ENCODE results near the gene XCL1.

Gene XCL1

GRCh38 chr1:168550971-168551370, 25.4 kb upstream of the XCL1 start:
- no peak for TF ChIP-seq REST (IDR thresholded peaks at IDR 0.05; ENCODE audit: insufficient read depth in 1 of 2, low read depth in 2 of 2, low read length in 2 of 2)
- TF ChIP-seq SIN3A (IDR thresholded peaks at IDR 0.05; ENCODE audit: borderline replicate concordance, insufficient read depth, low read length) = no peak
- no peak for TF ChIP-seq TAF1 (IDR thresholded peaks at IDR 0.05; ENCODE audit: borderline replicate concordance, insufficient read depth, low read length)
- TF ChIP-seq POLR2AphosphoS5 (IDR thresholded peaks at IDR 0.05; ENCODE audit: low read depth, low read length) = no peak
- TF ChIP-seq FOXP2 (optimal IDR thresholded peaks at IDR 0.05; ENCODE audit: borderline replicate concordance, extremely low read depth, extremely low read length, insufficient read depth) = no peak

- TF ChIP-seq FOXP2 (optimal IDR thresholded peaks at IDR 0.05; ENCODE audit: borderline replicate concordance, extremely low read depth, extremely low read length, insufficient read depth) (no peak), SIN3A (IDR thresholded peaks at IDR 0.05; ENCODE audit: borderline replicate concordance, insufficient read depth, low read length) (no peak), TAF1 (IDR thresholded peaks at IDR 0.05; ENCODE audit: borderline replicate concordance, insufficient read depth, low read length) (no peak), REST (IDR thresholded peaks at IDR 0.05; ENCODE audit: insufficient read depth in 1 of 2, low read depth in 2 of 2, low read length in 2 of 2) (no peak), POLR2AphosphoS5 (IDR thresholded peaks at IDR 0.05; ENCODE audit: low read depth, low read length) (no peak)
Observed at GRCh38 chr1:168551688-168552087, 24.7 kb upstream of the XCL1 start.

GRCh38 chr1:168552961-168553360, 23.4 kb upstream of the XCL1 start:
- TF ChIP-seq FOXP2 (optimal IDR thresholded peaks at IDR 0.05; ENCODE audit: borderline replicate concordance, extremely low read depth, extremely low read length, insufficient read depth) = no peak
- TF ChIP-seq POLR2AphosphoS5 (IDR thresholded peaks at IDR 0.05; ENCODE audit: low read depth, low read length) = no peak
- no peak for TF ChIP-seq SIN3A (IDR thresholded peaks at IDR 0.05; ENCODE audit: borderline replicate concordance, insufficient read depth, low read length)
- TF ChIP-seq TAF1 (IDR thresholded peaks at IDR 0.05; ENCODE audit: borderline replicate concordance, insufficient read depth, low read length) = no peak
- no peak for TF ChIP-seq REST (IDR thresholded peaks at IDR 0.05; ENCODE audit: insufficient read depth in 1 of 2, low read depth in 2 of 2, low read length in 2 of 2)

GRCh38 chr1:168553680-168554553, 22.5 kb upstream of the XCL1 start:
- TF ChIP-seq POLR2AphosphoS5 (IDR thresholded peaks at IDR 0.05; ENCODE audit: low read depth, low read length) = no peak
- no peak for TF ChIP-seq REST (IDR thresholded peaks at IDR 0.05; ENCODE audit: insufficient read depth in 1 of 2, low read depth in 2 of 2, low read length in 2 of 2)
- TF ChIP-seq SIN3A (IDR thresholded peaks at IDR 0.05; ENCODE audit: borderline replicate concordance, insufficient read depth, low read length) = no peak
- TF ChIP-seq TAF1 (IDR thresholded peaks at IDR 0.05; ENCODE audit: borderline replicate concordance, insufficient read depth, low read length) = no peak
- no peak for TF ChIP-seq FOXP2 (optimal IDR thresholded peaks at IDR 0.05; ENCODE audit: borderline replicate concordance, extremely low read depth, extremely low read length, insufficient read depth)
